ENCODE measurements around the gene C1QTNF12. TPM values are rescaled to one million over a fixed set of nuclear protein-coding genes. Genes with fewer than 3 reads are reported as not detected.

Gene C1QTNF12
- total RNA-seq, 2 experiments from 2014 or later, result 1.8 to 2.2 TPM

DNA sequence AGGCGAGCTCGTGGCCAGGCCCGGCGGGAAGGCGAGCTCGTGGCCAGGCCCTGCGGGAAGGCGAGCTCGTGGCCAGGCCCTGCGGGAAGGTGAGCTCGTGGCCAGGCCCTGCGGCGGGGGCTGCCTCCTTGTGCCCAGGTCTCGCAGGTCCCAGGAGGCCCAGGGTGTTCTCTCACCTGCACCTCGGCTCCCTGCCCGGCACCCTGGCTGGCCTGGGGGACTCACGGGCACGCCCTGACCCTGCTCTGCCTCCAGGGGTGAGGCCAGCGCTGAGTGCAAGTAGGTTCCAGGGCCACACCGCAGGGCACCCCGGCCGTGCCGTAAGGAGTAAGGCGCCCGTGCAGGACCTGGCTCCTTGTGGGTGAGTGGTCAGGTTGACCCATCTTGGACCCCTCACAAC is 19.1 kb downstream of the C1QTNF12 start:
- ChIA-PET CTCF (interaction anchor here (1.7 kb wide), 1 partner anchor 105 kb away, joined by 10 read pairs; no protein-coding TSS in a partner anchor), POLR2A (interaction anchor here (0.7 kb wide), 1 partner anchor 14 kb away, joined by 3 read pairs; no protein-coding TSS in a partner anchor)
- Mint-ChIP-seq H3K27ac (no peak overlapping the region), H3K4me3 (no peak overlapping the region), H3K27me3 (ENCODE audit: low read depth) (no peaks in the 10 kb centered on the region), H3K4me1 (ENCODE audit: low read depth) (peaks cover 20% of the 10 kb centered on the region), H3K36me3 (ENCODE audit: low read depth) (peaks cover 49% of the 10 kb centered on the region), H3K9me3 (ENCODE audit: insufficient read depth) (no peaks in the 10 kb centered on the region)
- DNase-seq, result no peak
- no peak for ATAC-seq

- Mint-ChIP-seq H3K36me3 (ENCODE audit: low read depth) (peaks cover 49% of the 10 kb centered on the region), H3K9me3 (ENCODE audit: insufficient read depth) (no peaks in the 10 kb centered on the region), H3K27me3 (ENCODE audit: low read depth) (no peaks in the 10 kb centered on the region), H3K4me3 (no peak overlapping the region), H3K27ac (no peak overlapping the region), H3K4me1 (ENCODE audit: low read depth) (peaks cover 20% of the 10 kb centered on the region)
- CTCF ChIA-PET, result interaction anchor here (1.7 kb wide), 1 partner anchor 105 kb away, joined by 10 read pairs; no protein-coding TSS in a partner anchor
- ATAC-seq, result no peak
- POLR2A ChIA-PET, result interaction anchor here (0.7 kb wide), 1 partner anchor 14 kb away, joined by 3 read pairs; no protein-coding TSS in a partner anchor
- no peak for DNase-seq
These were observed 19.8 kb downstream of the C1QTNF12 start for GRCh38 chr1:1226566-1227362.

DNA sequence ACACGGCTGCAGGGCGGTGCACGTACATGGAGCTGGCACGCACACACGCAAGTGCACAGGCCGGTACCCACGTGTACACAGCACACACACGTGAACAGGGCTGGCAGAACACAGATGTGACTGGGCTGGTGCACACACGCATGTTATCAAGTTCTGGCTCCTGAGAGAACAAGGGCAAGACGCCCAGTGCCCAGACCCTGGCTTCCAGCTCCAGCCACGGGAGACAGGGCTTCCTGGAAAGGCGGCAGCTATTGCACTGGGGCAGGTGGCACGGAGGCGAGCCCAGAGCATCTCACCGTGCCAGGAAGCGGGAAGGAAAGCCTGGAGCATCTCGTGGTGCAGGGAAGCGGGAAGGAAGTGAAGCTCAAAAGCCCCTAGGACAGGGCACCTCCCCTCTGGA is 20.6 kb downstream of the C1QTNF12 start:
- ATAC-seq, result no peak
- peaks cover 49% of the 10 kb centered on the region for H3K36me3 Mint-ChIP-seq (ENCODE audit: low read depth)
- peaks cover 19% of the 10 kb centered on the region for H3K4me1 Mint-ChIP-seq (ENCODE audit: low read depth)
- no peak overlapping the region for H3K4me3 Mint-ChIP-seq
- ChIA-PET CTCF (interaction anchor here (1.7 kb wide), 1 partner anchor 104 kb away, joined by 10 read pairs; no protein-coding TSS in a partner anchor), POLR2A (no interaction called here)
- no peaks in the 10 kb centered on the region for H3K27me3 Mint-ChIP-seq (ENCODE audit: low read depth)
- DNase-seq, result no peak
- no peaks in the 10 kb centered on the region for H3K9me3 Mint-ChIP-seq (ENCODE audit: insufficient read depth)
- no peak overlapping the region for H3K27ac Mint-ChIP-seq

- no peaks in the 10 kb centered on the region for H3K9me3 Mint-ChIP-seq (ENCODE audit: insufficient read depth)
- H3K36me3 Mint-ChIP-seq (ENCODE audit: low read depth), result peaks cover 53% of the 10 kb centered on the region
- CTCF ChIA-PET, result no interaction called here
These were observed 21.2 kb downstream of the C1QTNF12 start for GRCh38 chr1:1225238-1225845.

GRCh38 chr1:1223891-1224290 is 22.6 kb downstream of the C1QTNF12 start:
- no peaks in the 10 kb centered on the region for H3K27me3 Mint-ChIP-seq (ENCODE audit: low read depth)
- no peak overlapping the region for H3K4me3 Mint-ChIP-seq
- H3K9me3 Mint-ChIP-seq (ENCODE audit: insufficient read depth), result no peaks in the 10 kb centered on the region
- POLR2A ChIA-PET, result no interaction called here
- H3K4me1 Mint-ChIP-seq (ENCODE audit: low read depth), result peaks cover 2% of the 10 kb centered on the region
- ATAC-seq (no peak), DNase-seq (no peak)
- H3K36me3 Mint-ChIP-seq (ENCODE audit: low read depth), result peaks cover 51% of the 10 kb centered on the region
- H3K27ac Mint-ChIP-seq, result no peak overlapping the region
- CTCF ChIA-PET, result no interaction called here

More at GRCh38 chr1:1225238-1225845, 21.2 kb downstream of the C1QTNF12 start:
- H3K27me3 Mint-ChIP-seq (ENCODE audit: low read depth), result no peaks in the 10 kb centered on the region
- H3K27ac Mint-ChIP-seq, result no peak overlapping the region
- no peak overlapping the region for H3K4me3 Mint-ChIP-seq
- POLR2A ChIA-PET, result no interaction called here
- peaks cover 13% of the 10 kb centered on the region for H3K4me1 Mint-ChIP-seq (ENCODE audit: low read depth)
- no peak for ATAC-seq
- no peak for DNase-seq

GRCh38 chr1:1223321-1223720 is 23.2 kb downstream of the C1QTNF12 start:
- Mint-ChIP-seq H3K4me3 (no peak overlapping the region), H3K9me3 (ENCODE audit: insufficient read depth) (no peaks in the 10 kb centered on the region), H3K4me1 (ENCODE audit: low read depth) (peaks cover 2% of the 10 kb centered on the region), H3K36me3 (ENCODE audit: low read depth) (peaks cover 46% of the 10 kb centered on the region), H3K27ac (no peak overlapping the region), H3K27me3 (ENCODE audit: low read depth) (no peaks in the 10 kb centered on the region)
- ATAC-seq (no peak), DNase-seq (no peak)
- ChIA-PET POLR2A (no interaction called here), CTCF (no interaction called here)

GRCh38 chr1:1222575-1223225 is 23.8 kb downstream of the C1QTNF12 start:
- H3K36me3 Mint-ChIP-seq (ENCODE audit: low read depth), result peaks cover 51% of the 10 kb centered on the region
- H3K27ac Mint-ChIP-seq, result no peak overlapping the region
- H3K9me3 Mint-ChIP-seq (ENCODE audit: insufficient read depth), result no peaks in the 10 kb centered on the region
- H3K4me1 Mint-ChIP-seq (ENCODE audit: low read depth), result peaks cover 2% of the 10 kb centered on the region
- ChIA-PET CTCF (no interaction called here), POLR2A (no interaction called here)
- no peak overlapping the region for H3K4me3 Mint-ChIP-seq
- ATAC-seq, result no peak
- no peaks in the 10 kb centered on the region for H3K27me3 Mint-ChIP-seq (ENCODE audit: low read depth)
- DNase-seq, result no peak

- ChIA-PET CTCF (no interaction called here), POLR2A (no interaction called here)
- Mint-ChIP-seq H3K4me3 (no peak overlapping the region), H3K27me3 (ENCODE audit: low read depth) (no peaks in the 10 kb centered on the region), H3K9me3 (ENCODE audit: insufficient read depth) (no peaks in the 10 kb centered on the region), H3K36me3 (ENCODE audit: low read depth) (peaks cover 52% of the 10 kb centered on the region), H3K4me1 (ENCODE audit: low read depth) (peaks cover 3% of the 10 kb centered on the region), H3K27ac (no peak overlapping the region)
- DNase-seq, result no peak
- ATAC-seq, result no peak
These were observed 24.5 kb downstream of the C1QTNF12 start for GRCh38 chr1:1221887-1222574.

- DNase-seq, result no peak
- Mint-ChIP-seq H3K9me3 (ENCODE audit: insufficient read depth) (no peaks in the 10 kb centered on the region), H3K27ac (no peak overlapping the region), H3K27me3 (ENCODE audit: low read depth) (no peaks in the 10 kb centered on the region), H3K4me1 (ENCODE audit: low read depth) (peaks cover 12% of the 10 kb centered on the region), H3K4me3 (no peak overlapping the region), H3K36me3 (ENCODE audit: low read depth) (peaks cover 50% of the 10 kb centered on the region)
- CTCF ChIA-PET, result no interaction called here
- ATAC-seq, result no peak
- POLR2A ChIA-PET, result no interaction called here
These were observed 26.3 kb downstream of the C1QTNF12 start for GRCh38 chr1:1220197-1220596.

- DNase-seq, result no peak
- no peak overlapping the region for H3K4me3 Mint-ChIP-seq
- H3K27me3 Mint-ChIP-seq (ENCODE audit: low read depth), result no peaks in the 10 kb centered on the region
- no peak for ATAC-seq
- ChIA-PET POLR2A (no interaction called here), CTCF (interaction anchor here (1.7 kb wide), 1 partner anchor 97 kb away, joined by 5 read pairs; no protein-coding TSS in a partner anchor)
- H3K27ac Mint-ChIP-seq, result no peak overlapping the region
- no peaks in the 10 kb centered on the region for H3K9me3 Mint-ChIP-seq (ENCODE audit: insufficient read depth)
- peaks cover 47% of the 10 kb centered on the region for H3K36me3 Mint-ChIP-seq (ENCODE audit: low read depth)
- peaks cover 21% of the 10 kb centered on the region for H3K4me1 Mint-ChIP-seq (ENCODE audit: low read depth)
These were observed 27.2 kb downstream of the C1QTNF12 start for GRCh38 chr1:1219341-1219740.

GRCh38 chr1:1218524-1219200 is 27.9 kb downstream of the C1QTNF12 start:
- peaks cover 26% of the 10 kb centered on the region for H3K4me1 Mint-ChIP-seq (ENCODE audit: low read depth)

More at GRCh38 chr1:1218524-1219200, 27.9 kb downstream of the C1QTNF12 start:
- Mint-ChIP-seq H3K36me3 (ENCODE audit: low read depth) (peaks cover 42% of the 10 kb centered on the region), H3K27ac (no peak overlapping the region), H3K27me3 (ENCODE audit: low read depth) (no peaks in the 10 kb centered on the region), H3K4me3 (no peak overlapping the region), H3K9me3 (ENCODE audit: insufficient read depth) (no peaks in the 10 kb centered on the region)
- ChIA-PET POLR2A (no interaction called here), CTCF (interaction anchor here (1.7 kb wide), 1 partner anchor 96 kb away, joined by 5 read pairs; no protein-coding TSS in a partner anchor)
- ATAC-seq (no peak), DNase-seq (no peak)

All from activated CD8-positive, alpha-beta T cell treated with anti-CD3 and anti-CD28 coated beads, Interleukin-2, amount 10 ng/mL, durations not matched to agents 7 days and 5 days (primary cell).